GM18519 (cell line): Measurements from ENCODE around the gene ST7.

ENCODE experiments used
- ATAC-seq: cut with Tn5 transposase; IDR thresholded peaks from one replicate; pipeline ENCODE4 v1.9.1; 2021; ENCODE audit warnings: mild to moderate bottlenecking, moderate library complexity; ENCODE audit not compliant: unreplicated experiment, low FRiP score

Gene ST7

GRCh38 chr7:117210397-117210796 is 257.1 kb downstream of the ST7 start:
- no peak for ATAC-seq

GRCh38 chr7:117210908-117211307 is 257.6 kb downstream of the ST7 start:
- ATAC-seq, result no peak

- no peak for ATAC-seq
Observed at GRCh38 chr7:117211614-117212013, 258.3 kb downstream of the ST7 start.

GRCh38 chr7:117212969-117213877 is 259.9 kb downstream of the ST7 start:
- ATAC-seq, result peak; percentile 84

- no peak for ATAC-seq
Observed at GRCh38 chr7:117216010-117216409, 262.7 kb downstream of the ST7 start.

GRCh38 chr7:117216436-117217069 is 263.3 kb downstream of the ST7 start:
- ATAC-seq, result no peak

GRCh38 chr7:117217106-117218035 is 264.1 kb downstream of the ST7 start:
- no peak for ATAC-seq

- ATAC-seq, result no peak
Observed at GRCh38 chr7:117218700-117219099, 265.4 kb downstream of the ST7 start.

- no peak for ATAC-seq
Observed at GRCh38 chr7:117219485-117219884, 266.2 kb downstream of the ST7 start.

- ATAC-seq, result no peak
Observed at GRCh38 chr7:117220836-117221235, 267.5 kb downstream of the ST7 start.

GRCh38 chr7:117225536-117225935 is 272.2 kb downstream of the ST7 start:
- no peak for ATAC-seq

GRCh38 chr7:117227091-117227490 is 273.8 kb downstream of the ST7 start:
- ATAC-seq, result no peak

- ATAC-seq, result no peak
Observed at GRCh38 chr7:117229350-117229749, 276.0 kb downstream of the ST7 start.

GRCh38 chr7:117230276-117231046 is 277.2 kb downstream of the ST7 start:
- ATAC-seq, result peak; percentile 61

- no peak for ATAC-seq
Observed at GRCh38 chr7:117231047-117231359, 277.7 kb downstream of the ST7 start.

- peak; percentile 57 for ATAC-seq
Observed at GRCh38 chr7:117237646-117238045, 284.3 kb downstream of the ST7 start.

- no peak for ATAC-seq
Observed at GRCh38 chr7:117238472-117238871, 285.2 kb downstream of the ST7 start.

GRCh38 chr7:117238937-117239336 is 285.6 kb downstream of the ST7 start:
- ATAC-seq, result no peak

- ATAC-seq, result no peak
Observed at GRCh38 chr7:117241088-117241487, 287.8 kb downstream of the ST7 start.

GRCh38 chr7:117243390-117243789 is 290.1 kb downstream of the ST7 start:
- ATAC-seq, result no peak
